ENCODE results near the gene ZNF79.
"Not testable (repeated sequence)": the region's sequence is repeated elsewhere in the genome, so short reads cannot be mapped to it uniquely, and the experiment has no call there.

Gene ZNF79

DNA sequence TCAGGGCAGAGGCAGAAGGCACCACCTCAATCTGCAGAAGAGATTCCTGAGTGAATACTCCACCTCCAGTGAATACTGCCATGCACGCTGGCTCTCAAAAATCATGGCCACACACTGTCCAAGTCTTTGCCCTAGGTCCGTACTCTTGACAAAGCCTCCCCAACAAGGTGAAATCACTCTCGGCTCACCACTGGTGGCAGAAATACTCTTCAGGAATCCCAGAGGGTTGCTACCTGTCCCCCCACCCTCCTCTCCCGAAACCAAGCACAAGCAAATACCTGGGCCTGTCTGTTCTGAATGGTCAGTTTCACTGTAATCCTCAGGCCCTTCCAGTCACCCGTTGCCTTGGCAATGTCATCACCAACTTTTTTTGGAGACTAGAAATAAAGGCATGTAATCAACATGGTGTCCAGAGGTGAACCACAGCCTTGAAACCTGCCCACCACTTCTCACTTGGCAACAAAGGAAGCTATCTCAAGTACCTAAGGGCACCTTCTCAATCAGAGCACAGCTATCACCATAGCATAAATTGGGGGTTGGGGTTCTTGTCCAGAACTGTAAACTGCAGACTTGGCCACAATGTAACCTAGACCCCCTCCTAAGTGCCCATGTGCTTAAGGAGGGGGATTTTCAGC, 25.3 kb downstream of the ZNF79 start:
- peak overlapping the region; percentile 92 for H3K4me3 ChIP-seq (ENCODE audit: low read length)
- no peak for DNase-seq (ENCODE audit: low read depth, low spot score)

DNA sequence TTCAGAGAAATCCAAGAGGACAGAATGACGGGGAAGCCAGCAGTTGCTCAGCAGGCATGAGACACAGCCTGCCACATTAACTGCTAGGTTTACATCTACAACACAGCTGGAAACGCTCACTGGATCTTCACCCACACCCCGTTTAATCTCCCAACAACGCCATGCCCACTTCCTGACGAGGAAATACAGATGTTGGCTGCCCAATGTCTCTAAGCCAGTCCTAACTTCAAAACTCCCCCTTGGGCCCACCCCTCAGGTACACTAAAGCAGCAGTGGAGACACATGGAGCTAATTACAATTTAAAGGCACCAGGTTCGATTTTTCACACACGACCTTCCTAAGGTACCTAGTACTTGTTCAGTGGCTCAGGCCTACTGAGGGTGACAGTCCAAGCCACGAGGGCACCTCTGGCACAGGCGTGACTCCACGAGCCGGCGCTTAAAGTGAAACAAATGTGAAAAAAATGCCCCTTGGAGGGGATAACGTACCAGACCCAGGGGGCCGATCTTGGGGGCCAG, 26.1 kb downstream of the ZNF79 start:
- no peak for DNase-seq (ENCODE audit: low read depth, low spot score)
- peak overlapping the region; percentile 92 for H3K4me3 ChIP-seq (ENCODE audit: low read length)

DNA sequence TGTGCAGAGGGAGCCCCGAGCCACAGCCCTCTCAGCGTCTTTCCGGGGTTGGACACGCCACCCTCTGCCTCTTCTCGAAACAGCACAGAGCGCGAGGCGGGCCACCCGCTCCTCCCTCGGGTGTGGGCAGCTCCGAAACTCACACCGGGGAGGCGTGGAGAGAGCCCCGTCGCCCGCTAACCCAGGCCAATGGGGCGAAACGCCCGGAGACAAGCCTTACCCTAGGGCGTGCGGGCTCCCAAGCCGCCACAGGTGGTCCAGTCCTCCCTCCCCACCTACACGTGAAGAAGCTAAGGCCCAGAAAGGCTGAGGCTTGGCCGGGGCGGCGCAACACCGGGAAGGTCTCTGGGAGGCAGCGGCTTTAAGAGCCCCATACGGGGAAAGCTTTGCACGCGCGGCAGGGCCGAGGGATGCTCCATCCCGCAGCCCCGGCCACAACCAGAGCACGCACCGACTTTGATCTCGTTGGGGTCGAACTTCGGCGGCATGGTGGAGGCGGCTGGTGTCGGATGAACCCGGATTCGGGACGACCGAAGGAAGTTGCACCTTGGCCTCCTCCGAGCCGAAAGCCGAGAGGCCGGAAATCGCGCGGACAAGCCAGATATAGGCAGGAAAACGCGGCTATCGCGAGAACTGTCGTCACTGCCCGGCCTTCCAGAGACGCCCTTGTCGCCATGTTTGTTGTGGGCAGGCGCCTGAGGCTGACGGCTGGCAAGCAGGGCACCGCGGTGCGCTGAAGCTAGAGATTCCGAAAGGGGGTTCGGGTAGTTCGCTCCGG, 26.8 kb downstream of the ZNF79 start, which contains the start of the genes LRSAM1 and RPL12:
LRSAM1 (plus strand) TSS at position 681 of the 778 bp plus-strand sequence. CDS start 3,018 bp downstream, outside the sequence.
RPL12 (minus strand) TSS at position 577 of the 778 bp plus-strand sequence; CDS start at position 488, 89 bp downstream.
- DNase-seq (ENCODE audit: low read depth, low spot score) = peak; percentile 94
- H3K4me3 ChIP-seq (ENCODE audit: low read length) = peak within 1 kb of the TSS; percentile 92

DNA sequence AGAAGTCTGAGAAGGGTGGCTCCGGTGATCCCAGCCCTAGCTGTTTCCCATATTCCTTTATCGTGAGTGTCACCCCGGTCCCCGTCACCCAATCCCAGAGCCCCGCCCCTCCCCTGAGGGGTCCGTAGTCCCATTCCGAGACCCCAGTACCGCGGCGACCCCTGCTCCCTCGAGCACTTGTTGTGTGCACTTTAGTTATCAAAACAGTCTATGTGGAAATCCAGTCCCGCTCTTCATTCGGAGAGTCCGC, 27.4 kb downstream of the ZNF79 start:
- H3K4me3 ChIP-seq (ENCODE audit: low read length) = peak overlapping the region; percentile 92
- DNase-seq (ENCODE audit: low read depth, low spot score) = no peak

DNA sequence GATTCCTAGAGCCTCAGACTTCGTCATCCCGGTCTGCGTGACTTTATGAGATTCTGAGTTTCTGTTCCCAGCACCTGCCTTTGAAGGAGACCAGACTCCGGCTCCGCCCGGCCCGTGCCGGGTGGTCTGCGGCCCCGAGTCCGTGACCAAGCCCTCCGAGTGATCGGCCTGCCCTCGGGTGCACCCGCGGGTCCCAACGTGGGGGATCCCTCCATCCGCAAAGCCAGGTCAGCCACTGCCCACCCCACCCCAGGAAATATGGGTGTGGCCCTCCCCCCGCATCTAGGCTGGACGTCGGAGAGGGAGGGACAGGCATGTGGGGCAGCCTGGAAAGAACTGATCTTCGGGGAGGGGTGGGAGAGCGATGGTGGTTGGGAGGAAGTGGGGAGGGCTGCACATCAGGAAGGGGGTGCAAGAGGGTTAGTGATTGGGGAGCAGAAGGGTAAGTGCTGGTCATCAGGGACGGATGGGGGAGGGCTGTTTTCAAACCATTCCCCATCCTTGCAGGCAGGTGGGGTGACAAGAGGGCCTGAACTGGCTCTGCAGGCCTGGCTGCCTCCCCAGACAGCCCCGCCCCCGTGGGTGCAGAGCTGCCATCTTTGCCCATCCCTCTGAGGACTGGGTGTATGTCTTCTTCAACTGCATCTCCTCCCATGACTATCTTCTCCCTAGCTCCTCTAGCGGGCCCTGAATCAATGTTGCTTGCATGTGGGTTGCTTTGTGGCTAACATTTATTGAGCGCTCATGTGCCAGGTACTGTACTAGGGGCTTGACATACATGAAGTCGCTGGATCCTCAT, 27.9 kb downstream of the ZNF79 start:
- DNase-seq (ENCODE audit: low read depth, low spot score) = peak; percentile 79
- H3K4me3 ChIP-seq (ENCODE audit: low read length) = peak overlapping the region; percentile 92

DNA sequence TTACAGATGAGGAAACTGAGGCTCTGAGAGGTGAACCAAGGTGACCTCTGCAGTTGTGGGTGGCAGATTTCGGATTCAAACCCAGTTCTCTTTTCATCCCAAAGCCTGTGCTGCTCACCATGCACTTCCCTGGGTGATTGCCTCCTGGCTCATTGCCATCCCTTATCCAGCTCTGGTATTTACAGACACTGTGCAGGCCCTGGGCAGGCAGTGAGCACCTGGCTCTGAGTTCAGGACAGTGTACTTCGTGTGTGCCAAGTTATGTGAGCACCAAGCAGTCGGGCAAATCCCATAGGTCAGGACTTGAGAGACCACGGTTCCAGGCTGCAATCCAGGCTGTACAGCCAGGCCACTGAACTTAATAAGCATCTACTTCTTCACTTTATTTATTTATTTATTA, 28.5 kb downstream of the ZNF79 start:
- no peak for DNase-seq (ENCODE audit: low read depth, low spot score)
- H3K4me3 ChIP-seq (ENCODE audit: low read length) = peak overlapping the region; percentile 92

DNA sequence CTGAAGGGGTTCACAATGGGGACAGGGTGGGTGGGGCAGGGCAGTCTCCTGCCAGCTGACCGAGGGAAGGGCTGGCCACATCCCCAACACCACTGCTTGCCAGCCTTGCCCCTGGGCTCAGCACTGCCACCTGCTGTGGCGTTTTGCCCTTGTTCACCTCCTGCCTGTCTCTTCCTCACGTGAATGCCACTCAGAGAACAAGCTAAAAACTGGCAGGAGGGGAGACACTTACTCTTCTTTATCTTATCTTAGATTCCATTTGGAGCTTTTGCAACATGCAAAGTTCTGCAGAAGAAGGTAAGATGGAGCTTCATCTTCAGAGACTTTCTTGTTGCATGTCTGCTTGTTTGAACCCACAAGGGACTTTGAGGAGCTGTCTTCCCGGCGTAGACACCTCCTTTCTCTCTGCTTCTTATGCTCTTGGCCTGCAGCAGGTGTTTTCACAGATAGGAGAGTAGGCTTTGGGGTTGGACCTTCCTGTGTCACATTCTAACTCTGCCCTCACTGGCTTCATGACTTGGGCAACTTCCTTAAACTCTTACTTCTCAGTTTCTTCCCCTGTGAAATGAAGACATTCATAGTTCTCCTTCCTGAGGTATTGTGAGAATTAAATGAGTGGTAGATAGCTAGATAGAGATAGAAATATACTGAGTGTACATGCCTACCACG, 31.3 kb downstream of the ZNF79 start:
- H3K4me3 ChIP-seq (ENCODE audit: low read length) = no peak overlapping the region
- DNase-seq (ENCODE audit: low read depth, low spot score) = no peak

DNA sequence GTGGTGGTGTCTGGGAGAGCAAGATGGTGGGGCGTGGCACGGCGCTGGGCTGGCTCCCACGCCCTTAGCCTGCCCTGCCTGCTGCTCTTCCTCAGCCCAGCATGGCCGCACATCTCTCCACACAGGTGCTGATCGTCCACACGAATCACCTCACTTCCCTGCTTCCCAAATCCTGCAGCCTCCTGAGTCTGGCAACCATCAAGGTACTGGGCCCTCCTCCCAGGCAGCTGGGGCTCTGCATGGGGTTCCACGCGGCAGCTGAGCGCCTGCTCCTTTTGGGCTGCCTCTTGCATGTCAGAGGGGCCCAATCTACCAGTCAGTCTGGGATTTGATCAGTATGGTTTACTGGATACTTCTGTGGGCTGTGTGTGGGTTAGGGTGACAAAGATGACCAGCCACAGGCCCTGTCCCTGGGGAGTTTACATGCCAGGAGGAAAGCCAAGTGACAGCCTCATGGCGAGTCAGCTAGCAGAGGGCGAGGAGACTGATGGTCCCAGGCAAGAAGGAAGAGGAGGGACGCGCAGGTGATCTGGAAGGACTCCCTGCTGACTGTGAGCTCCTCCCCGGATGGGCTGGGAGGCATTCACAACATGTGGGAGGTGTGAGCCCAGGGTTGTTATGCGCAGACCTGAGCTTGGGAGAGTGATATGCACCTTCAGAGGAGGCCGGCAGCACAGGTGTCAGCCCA, 33.2 kb downstream of the ZNF79 start:
- no peak overlapping the region for H3K4me3 ChIP-seq (ENCODE audit: low read length)
- no peak for DNase-seq (ENCODE audit: low read depth, low spot score)

DNA sequence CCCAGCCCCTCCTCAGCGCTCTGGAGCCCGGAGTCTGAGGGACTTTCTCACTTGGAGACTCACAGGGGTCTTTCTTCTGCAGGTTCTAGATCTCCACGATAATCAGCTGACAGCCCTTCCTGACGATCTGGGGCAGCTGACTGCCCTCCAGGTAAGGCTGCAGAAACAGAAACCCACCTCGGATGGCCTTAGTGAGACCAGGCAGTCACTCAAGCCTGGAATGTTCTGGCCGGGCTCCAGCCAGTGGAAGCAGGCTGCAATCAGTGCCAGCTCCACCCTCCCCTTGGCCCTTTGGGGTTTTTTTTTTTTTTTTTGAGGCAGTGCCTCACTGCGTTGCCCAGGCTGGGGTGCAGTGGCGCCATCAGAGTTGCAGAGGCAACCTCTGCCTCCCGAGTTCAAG, 34.7 kb downstream of the ZNF79 start:
- no peak overlapping the region for H3K4me3 ChIP-seq (ENCODE audit: low read length)
- DNase-seq (ENCODE audit: low read depth, low spot score) = no peak

DNA sequence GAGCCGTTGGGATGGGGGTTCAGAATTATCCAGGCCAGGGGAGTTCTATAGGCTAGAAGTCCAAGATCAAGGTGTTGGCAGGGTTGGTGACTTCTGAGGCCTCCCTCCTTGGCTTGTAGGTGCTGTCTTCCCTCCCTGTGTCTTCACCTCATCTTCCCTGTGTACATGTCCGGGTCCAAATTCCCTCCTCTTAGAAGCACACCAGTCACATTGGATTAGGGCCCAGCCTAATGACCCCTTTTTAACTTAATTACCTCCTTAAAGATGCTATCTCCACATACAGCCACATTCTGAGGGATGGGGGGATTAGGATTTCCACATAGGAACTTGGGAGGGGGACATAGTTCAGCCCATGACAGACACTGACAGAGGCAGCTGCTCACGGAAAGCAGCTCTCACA, 39.2 kb downstream of the ZNF79 start:
- DNase-seq (ENCODE audit: low read depth, low spot score) = no peak
- no peak overlapping the region for H3K4me3 ChIP-seq (ENCODE audit: low read length)

DNA sequence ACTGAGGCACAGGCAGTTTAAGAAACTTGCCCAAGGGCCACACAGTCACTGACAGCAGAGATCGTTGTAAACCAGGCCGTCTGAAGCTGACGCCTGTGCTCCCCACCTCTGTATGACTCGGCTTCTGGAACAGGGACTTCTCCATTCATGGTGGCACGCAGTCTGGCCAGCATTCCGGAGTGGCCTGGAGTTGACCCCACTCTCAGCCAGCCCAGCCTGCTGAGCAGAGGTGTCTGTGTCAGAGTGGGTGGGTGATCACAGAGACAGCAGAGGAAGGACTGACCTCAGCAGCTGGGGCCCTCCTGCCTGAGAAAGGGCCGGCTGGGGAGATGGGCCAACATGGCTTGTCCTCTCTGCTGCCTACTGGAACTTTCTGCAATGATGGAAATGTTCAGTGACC, 39.7 kb downstream of the ZNF79 start:
- no peak overlapping the region for H3K4me3 ChIP-seq (ENCODE audit: low read length)
- no peak for DNase-seq (ENCODE audit: low read depth, low spot score)

DNA sequence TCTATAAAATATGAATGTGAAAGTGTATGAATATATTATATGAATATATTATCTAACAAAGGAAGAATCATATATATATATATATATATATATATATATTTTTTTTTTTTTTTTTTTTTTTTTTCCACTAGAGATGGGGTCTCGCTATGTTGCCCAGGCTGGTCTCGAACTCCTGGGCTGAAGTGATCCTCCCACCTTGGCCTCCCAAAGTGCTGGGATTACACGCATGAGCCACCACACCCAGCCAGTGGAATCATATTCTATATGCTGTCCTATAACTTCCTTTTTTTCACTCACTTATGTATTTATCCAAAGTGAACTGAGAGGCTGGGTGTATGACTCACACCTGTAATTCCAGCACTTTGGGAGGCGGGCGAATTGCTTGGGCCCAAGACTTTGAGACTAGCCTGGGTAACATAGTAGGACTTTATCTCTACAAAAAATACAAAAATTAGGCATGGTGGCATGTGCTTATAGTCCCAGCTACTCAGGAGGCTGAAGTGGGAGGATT, 42.3 kb downstream of the ZNF79 start:
- not testable (repeated sequence) for H3K4me3 ChIP-seq (ENCODE audit: low read length); DNase-seq (ENCODE audit: low read depth, low spot score)

DNA sequence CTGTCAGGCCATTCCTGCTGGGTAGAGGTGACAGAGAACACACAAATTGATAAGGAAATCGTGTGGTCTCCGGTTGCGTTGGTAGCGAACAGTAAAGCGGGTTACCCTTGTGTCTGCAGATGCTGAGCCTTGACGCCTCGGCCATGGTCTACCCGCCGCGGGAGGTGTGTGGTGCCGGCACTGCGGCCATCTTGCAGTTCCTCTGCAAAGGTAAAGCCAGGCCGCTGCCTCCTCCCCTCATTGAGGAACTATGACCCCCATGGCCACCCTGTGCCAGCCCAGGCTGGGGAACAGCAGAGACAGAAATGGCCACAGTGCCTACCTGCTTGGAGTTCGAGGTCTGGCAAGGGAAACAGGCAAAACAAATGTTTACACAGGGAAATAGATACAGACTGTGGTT, 43.4 kb downstream of the ZNF79 start:
- H3K4me3 ChIP-seq (ENCODE audit: low read length) = no peak overlapping the region
- DNase-seq (ENCODE audit: low read depth, low spot score) = no peak

DNA sequence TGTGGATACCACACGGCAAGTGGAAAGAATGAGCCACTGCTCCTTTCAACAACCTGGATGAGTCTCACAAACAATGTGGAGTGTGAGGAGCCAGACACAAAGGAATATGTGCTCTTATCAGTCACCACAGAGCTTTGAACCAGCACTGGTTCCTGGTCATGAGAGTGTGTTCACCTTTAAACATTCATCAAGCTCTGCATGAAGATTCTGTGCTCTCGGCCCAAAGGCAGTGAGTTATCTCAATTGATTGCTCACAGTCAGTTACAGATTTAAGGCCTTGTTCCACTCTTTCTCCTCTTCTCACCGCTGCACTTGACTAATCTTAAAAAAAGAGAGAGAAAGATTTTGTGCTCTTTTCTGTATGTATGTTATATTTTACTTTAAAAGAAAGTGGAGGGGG, 46.5 kb downstream of the ZNF79 start:
- no peak overlapping the region for H3K4me3 ChIP-seq (ENCODE audit: low read length)
- DNase-seq (ENCODE audit: low read depth, low spot score) = no peak

DNA sequence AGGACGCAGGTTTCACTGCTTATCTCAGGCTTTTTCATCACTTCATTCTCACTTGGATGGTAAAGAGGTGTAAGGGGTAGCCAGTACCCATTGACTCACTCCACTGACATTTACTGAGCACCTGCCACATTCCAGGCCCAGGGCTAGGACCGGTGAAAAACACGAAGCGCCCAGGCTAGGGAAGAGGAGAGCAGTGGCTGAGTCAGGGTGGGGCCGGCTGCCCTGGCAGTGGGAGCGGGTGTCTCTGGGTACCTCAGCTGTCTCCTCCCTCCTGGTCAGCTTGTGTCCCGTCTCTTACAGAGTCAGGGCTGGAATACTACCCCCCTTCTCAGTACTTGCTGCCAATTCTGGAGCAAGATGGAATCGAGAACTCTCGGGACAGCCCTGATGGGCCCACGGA, 49.3 kb downstream of the ZNF79 start:
- no peak overlapping the region for H3K4me3 ChIP-seq (ENCODE audit: low read length)
- DNase-seq (ENCODE audit: low read depth, low spot score) = no peak

DNA sequence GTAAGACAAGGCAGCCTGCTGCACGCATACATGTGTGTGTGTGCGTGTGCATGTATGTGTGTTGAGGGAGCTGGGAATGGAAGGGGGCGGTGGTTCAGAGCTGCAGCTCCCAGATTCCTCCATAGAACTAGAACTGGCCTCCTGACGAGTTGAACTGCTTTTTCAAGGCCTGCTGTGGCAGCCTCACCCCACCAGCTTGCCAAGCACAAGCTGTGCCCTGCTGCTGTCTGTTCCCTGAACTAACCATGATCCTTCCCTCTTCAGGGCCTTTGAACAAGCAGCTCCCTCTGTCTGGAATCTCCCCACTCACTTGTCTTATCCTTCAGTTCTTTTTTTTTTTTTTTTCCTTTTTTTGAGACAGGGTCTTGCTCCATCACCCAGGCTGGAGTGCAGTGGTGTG, 49.8 kb downstream of the ZNF79 start:
- DNase-seq (ENCODE audit: low read depth, low spot score) = no peak
- H3K4me3 ChIP-seq (ENCODE audit: low read length) = no peak overlapping the region

DNA sequence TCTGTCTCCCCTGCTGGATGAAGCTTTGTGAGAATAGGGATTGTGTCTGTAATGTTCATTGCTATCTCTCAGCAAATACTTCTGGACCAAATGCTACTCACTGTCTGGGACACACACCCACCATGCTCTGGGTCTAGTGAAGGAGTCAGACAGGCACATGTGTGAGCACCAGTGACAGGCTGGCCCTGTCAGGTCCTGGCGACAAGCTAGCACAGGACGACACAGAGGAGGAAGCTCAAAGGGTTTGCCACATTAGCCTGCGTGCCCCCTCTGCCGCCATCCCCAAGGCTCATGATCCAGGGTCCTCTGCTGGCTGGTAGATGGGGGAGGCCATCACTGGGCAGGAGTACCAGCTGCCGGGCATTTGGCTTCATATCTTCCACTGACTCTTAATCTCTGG, 50.4 kb downstream of the ZNF79 start:
- DNase-seq (ENCODE audit: low read depth, low spot score) = no peak

DNA sequence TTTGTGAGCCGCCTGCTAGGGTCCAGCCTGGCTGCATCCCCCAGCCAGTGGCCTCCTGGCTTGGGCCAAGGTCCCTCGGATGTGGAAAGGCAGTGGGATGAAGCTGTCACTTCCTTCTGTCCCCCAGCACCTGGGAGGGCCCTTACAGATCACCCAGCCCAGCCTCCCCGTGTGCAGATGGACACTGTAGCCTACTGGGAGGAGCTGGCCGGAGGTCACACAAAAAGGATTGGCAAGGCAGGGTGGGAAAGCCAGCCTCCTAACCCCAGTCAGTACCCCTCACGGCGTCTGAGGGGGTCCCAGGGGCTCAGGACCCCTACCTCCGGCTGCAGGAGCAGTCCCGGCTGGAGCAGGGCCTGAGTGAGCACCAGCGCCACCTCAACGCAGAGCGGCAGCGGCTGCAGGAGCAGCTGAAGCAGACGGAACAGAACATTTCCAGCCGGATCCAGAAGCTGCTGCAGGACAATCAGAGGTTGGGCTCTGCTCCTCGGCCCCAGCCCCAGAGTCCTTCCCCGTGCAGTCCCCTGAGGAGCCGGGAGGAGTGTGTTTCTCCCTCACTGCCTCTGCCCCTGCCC, 55.4 kb downstream of the ZNF79 start:
- no peak for DNase-seq (ENCODE audit: low read depth, low spot score)
- H3K4me3 ChIP-seq (ENCODE audit: low read length) = no peak overlapping the region

More for the DNA sequence above, 50.4 kb downstream of the ZNF79 start:
- no peak overlapping the region for H3K4me3 ChIP-seq (ENCODE audit: low read length)
